MM.1S (cell line): ENCODE results near the gene GRK1.

Experiments used
- DNase-seq: peaks from one replicate; pipeline ENCODE4 v3.0.0-alpha.2; 2015
- H2AFZ ChIP-seq: fragments of 300-600 bp; sonication (generic); 2 replicates; pipeline ENCODE4 v1.6.0; 2016; ENCODE audit warnings: antibody characterized with exemption, low read length
- H3F3A ChIP-seq: fragments of 300-600 bp; sonication (generic); 2 replicates; pipeline ENCODE4 v1.6.1; 2016; ENCODE audit warnings: mild to moderate bottlenecking, antibody characterized with exemption, low read length, moderate library complexity, mixed read lengths; ENCODE audit not compliant: insufficient read depth
- H3K27ac ChIP-seq: fragments of 300-600 bp; sonication (generic); 2 replicates; pipeline ENCODE4 v1.5.1; 2016; ENCODE audit warnings: mild to moderate bottlenecking, low read length
- H3K27me3 ChIP-seq: fragments of 300-600 bp; sonication (generic); replicated peaks from 2 replicates; pipeline ENCODE4 v1.6.0; 2016; ENCODE audit warnings: low read length; ENCODE audit not compliant: insufficient read depth
- H3K36me3 ChIP-seq: fragments of 300-600 bp; sonication (generic); replicated peaks from 2 replicates; pipeline ENCODE4 v1.6.1; 2016; ENCODE audit warnings: mild to moderate bottlenecking, low read length, mixed read lengths; ENCODE audit not compliant: insufficient read depth
- H3K4me1 ChIP-seq: fragments of 300-600 bp; sonication (generic); 2 replicates; pipeline ENCODE4 v1.6.1; 2016; ENCODE audit warnings: low read length, mixed read lengths
- H3K4me2 ChIP-seq: fragments of 300-600 bp; sonication (generic); 2 replicates; pipeline ENCODE4 v1.6.0; 2016; ENCODE audit warnings: low read depth, low read length
- H3K4me3 ChIP-seq: fragments of 300-600 bp; sonication (generic); 2 replicates; pipeline ENCODE4 v1.5.1; 2016; ENCODE audit warnings: low read length, mixed read lengths
- H3K79me2 ChIP-seq: fragments of 300-600 bp; sonication (generic); 2 replicates; pipeline ENCODE4 v1.6.1; 2016; ENCODE audit warnings: mixed run types, low read length, mixed read lengths
- H3K9ac ChIP-seq: fragments of 300-600 bp; sonication (generic); 2 replicates; pipeline ENCODE4 v1.6.1; 2016; ENCODE audit warnings: low read length, mixed read lengths
- H3K9me2 ChIP-seq: fragments of 300-600 bp; sonication (generic); replicated peaks from 2 replicates; pipeline ENCODE4 v1.6.1; 2016; ENCODE audit warnings: mild to moderate bottlenecking, low read length, mixed read lengths; ENCODE audit not compliant: insufficient read depth
- H3K9me3 ChIP-seq: fragments of 300-600 bp; sonication (generic); replicated peaks from 2 replicates; pipeline ENCODE4 v1.6.1; 2016; ENCODE audit warnings: mild to moderate bottlenecking, low read length, mixed read lengths; ENCODE audit not compliant: insufficient read depth
- H4K20me1 ChIP-seq: fragments of 300-600 bp; sonication (generic); 2 replicates; pipeline ENCODE4 v1.6.1; 2016; ENCODE audit warnings: mild to moderate bottlenecking, low read length, moderate library complexity, mixed read lengths; ENCODE audit not compliant: insufficient read depth
- EZH2 ChIP-seq: fragments of 300-600 bp; sonication (generic); optimal IDR thresholded peaks from 2 replicates; pipeline ENCODE3; 2017; ENCODE audit warnings: low read depth, mild to moderate bottlenecking, antibody characterized with exemption, low read length, mixed read lengths
- EZH2phosphoT487 ChIP-seq: fragments of 300-600 bp; sonication (generic); IDR thresholded peaks from 2 replicates; pipeline ENCODE4 v1.6.1; 2018; ENCODE audit warnings: antibody characterized with exemption, low read length
- TF ChIP-seq, protein P1 (sequence below): fragments of 300-600 bp; sonication (generic); IDR thresholded peaks from 2 replicates; pipeline ENCODE4 v1.5.1; 2016; ENCODE audit warnings: antibody characterized with exemption, low read length, mixed read lengths

Gene GRK1

DNA sequence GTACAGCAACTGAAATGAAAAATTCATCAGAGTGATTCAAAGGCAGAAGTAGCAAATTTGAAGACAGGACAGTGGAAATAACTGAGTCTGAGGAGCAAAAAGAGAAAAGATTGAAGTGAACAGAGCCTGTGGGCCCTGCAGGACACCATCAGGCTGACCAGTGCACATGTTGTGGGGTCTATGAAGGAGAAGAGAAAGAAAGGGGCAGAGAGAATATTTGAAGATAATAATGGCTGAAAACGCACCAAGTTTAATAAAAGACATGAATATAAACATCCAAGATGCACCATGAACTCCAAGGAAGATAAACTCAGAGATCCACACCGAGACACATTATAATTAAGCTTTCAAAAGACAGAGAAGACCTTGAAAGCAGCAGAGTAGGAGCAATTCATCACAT is 24.5 kb upstream of the GRK1 start:
- TF ChIP-seq EZH2 (no peak), EZH2phosphoT487 (no peak)
- TF ChIP-seq, protein P1, sequence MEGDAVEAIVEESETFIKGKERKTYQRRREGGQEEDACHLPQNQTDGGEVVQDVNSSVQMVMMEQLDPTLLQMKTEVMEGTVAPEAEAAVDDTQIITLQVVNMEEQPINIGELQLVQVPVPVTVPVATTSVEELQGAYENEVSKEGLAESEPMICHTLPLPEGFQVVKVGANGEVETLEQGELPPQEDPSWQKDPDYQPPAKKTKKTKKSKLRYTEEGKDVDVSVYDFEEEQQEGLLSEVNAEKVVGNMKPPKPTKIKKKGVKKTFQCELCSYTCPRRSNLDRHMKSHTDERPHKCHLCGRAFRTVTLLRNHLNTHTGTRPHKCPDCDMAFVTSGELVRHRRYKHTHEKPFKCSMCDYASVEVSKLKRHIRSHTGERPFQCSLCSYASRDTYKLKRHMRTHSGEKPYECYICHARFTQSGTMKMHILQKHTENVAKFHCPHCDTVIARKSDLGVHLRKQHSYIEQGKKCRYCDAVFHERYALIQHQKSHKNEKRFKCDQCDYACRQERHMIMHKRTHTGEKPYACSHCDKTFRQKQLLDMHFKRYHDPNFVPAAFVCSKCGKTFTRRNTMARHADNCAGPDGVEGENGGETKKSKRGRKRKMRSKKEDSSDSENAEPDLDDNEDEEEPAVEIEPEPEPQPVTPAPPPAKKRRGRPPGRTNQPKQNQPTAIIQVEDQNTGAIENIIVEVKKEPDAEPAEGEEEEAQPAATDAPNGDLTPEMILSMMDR = no peak
- no peak overlapping the region for H3K9ac ChIP-seq
- H3K9me2 ChIP-seq = no peaks in the 10 kb centered on the region
- no peak overlapping the region for H3K4me2 ChIP-seq
- 0 out of 2 replicates have a peak, but pooled peaks cover 3% of the 10 kb centered on the region for H3K79me2 ChIP-seq
- no peak overlapping the region for H3K27ac ChIP-seq
- no peak for DNase-seq
- no peaks in the 10 kb centered on the region for H3K9me3 ChIP-seq
- H3F3A ChIP-seq = 0 out of 2 replicates have a peak, but pooled peaks cover 5% of the 10 kb centered on the region
- no peak overlapping the region for H3K4me3 ChIP-seq
- peaks cover 12% of the 10 kb centered on the region for H3K36me3 ChIP-seq
- H3K4me1 ChIP-seq = no peaks in the 10 kb centered on the region
- H2AFZ ChIP-seq = no peak overlapping the region
- no peaks in the 10 kb centered on the region for H3K27me3 ChIP-seq
- H4K20me1 ChIP-seq = no peaks in the 10 kb centered on the region

DNA sequence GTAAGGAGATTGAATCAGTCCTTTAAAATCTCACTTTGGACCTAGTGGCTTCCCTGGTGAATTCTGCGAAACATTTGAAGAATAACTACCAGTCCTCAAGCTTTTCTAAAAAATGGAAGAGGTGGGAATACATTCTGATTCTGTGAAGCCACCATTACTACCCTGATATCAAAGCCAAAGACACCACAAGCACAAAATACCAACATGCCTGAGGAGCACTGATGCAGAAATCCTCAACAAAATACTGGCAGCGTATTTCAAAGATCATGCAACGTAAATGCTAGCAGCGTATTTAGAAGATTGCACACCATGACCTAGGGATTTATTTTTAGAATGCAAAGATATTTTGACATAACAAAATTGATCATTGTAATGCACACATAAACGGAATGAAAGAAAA is 23.4 kb upstream of the GRK1 start:
- Histone ChIP-seq H3K79me2 (no peaks in the 10 kb centered on the region), H3K4me2 (no peak overlapping the region), H4K20me1 (no peaks in the 10 kb centered on the region), H3K9me2 (no peaks in the 10 kb centered on the region), H2AFZ (no peak overlapping the region), H3K27ac (no peak overlapping the region), H3F3A (0 out of 2 replicates have a peak, but pooled peaks cover 5% of the 10 kb centered on the region), H3K36me3 (peaks cover 3% of the 10 kb centered on the region), H3K4me1 (no peaks in the 10 kb centered on the region), H3K9me3 (no peaks in the 10 kb centered on the region), H3K27me3 (no peaks in the 10 kb centered on the region), H3K4me3 (no peak overlapping the region), H3K9ac (no peak overlapping the region)
- DNase-seq = no peak
- no peak for TF ChIP-seq EZH2phosphoT487
- no peak for TF ChIP-seq EZH2
- TF ChIP-seq, protein P1 = no peak

DNA sequence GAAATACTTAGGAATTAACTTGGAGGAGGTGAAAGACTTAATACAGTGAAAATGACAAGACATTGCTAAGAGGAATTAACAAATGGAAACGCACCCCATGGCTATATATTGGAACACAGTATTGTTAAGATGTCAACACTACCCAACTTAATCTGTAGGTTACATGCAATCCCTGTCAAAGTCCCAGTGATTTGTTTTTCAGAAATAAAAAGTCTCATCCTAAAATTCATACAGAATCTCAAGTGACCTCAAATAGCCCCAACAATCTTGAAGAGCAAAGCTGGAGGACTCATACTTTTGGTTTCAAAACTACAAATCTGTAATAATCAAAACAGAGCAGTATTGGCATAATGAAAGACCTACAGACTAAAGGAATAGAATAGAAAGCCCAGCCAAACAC is 22.2 kb upstream of the GRK1 start:
- H3K79me2 ChIP-seq = no peaks in the 10 kb centered on the region
- H3K4me2 ChIP-seq = no peak overlapping the region
- no peak overlapping the region for H3K27ac ChIP-seq
- no peak overlapping the region for H2AFZ ChIP-seq
- no peak for DNase-seq
- H3K27me3 ChIP-seq = no peaks in the 10 kb centered on the region
- no peak for TF ChIP-seq EZH2
- TF ChIP-seq, protein P1 = no peak
- no peak for TF ChIP-seq EZH2phosphoT487
- H3K9ac ChIP-seq = no peak overlapping the region
- no peaks in the 10 kb centered on the region for H3K9me3 ChIP-seq
- H3K4me3 ChIP-seq = no peak overlapping the region
- H3K4me1 ChIP-seq = no peaks in the 10 kb centered on the region
- 0 out of 2 replicates have a peak, but pooled peaks cover 5% of the 10 kb centered on the region for H3F3A ChIP-seq
- H4K20me1 ChIP-seq = no peaks in the 10 kb centered on the region
- H3K9me2 ChIP-seq = no peaks in the 10 kb centered on the region
- H3K36me3 ChIP-seq = 0 out of 2 replicates have a peak, but pooled peaks cover 3% of the 10 kb centered on the region
